WTC11 (cell line): Measurements from ENCODE around the gene INPP5K. TPM values are rescaled to one million over a fixed set of nuclear protein-coding genes. Genes with fewer than 3 reads are reported as not detected.
A peak's percentile ranks its signal among the peaks of the same experiment; 100 is the strongest.

ENCODE experiments used
- ATAC-seq: fragments of 200-7000 bp; cut with Tn5 transposase; 2 replicates; pipeline ENCODE4 v1.10.0; 2021; ENCODE audit warnings: mild to moderate bottlenecking, moderate library complexity
- CTCF ChIA-PET: fragments of 300-600 bp; sonication (Branson Sonifier 250); formaldehyde crosslinking; loops from one replicate; lab custom pipeline; 2021; ENCODE audit warnings: antibody characterized with exemption; lab: Charles Lee
- POLR2A ChIA-PET: fragments of 350-600 bp; sonication (Branson Sonifier 250); formaldehyde crosslinking; loops from one replicate; lab custom pipeline; 2021; ENCODE audit warnings: antibody characterized with exemption; lab: Charles Lee
- DNase-seq: peaks from one replicate; pipeline ENCODE4 v3.0.0; 2021; ENCODE audit warnings: low spot score
- H3K27ac Mint-ChIP-seq: 2 replicates; pipeline ENCODE4 v1.8.0; 2021; ENCODE audit warnings: mixed read lengths
- H3K27me3 Mint-ChIP-seq: 2 replicates; pipeline ENCODE4 v1.8.0; 2021; ENCODE audit warnings: low read depth, mild to moderate bottlenecking, moderate library complexity, mixed read lengths
- H3K36me3 Mint-ChIP-seq: 2 replicates; pipeline ENCODE4 v1.8.0; 2021; ENCODE audit warnings: mixed read lengths
- H3K4me1 Mint-ChIP-seq: 2 replicates; pipeline ENCODE4 v1.8.0; 2022; ENCODE audit warnings: mixed read lengths
- H3K4me3 Mint-ChIP-seq: 2 replicates; pipeline ENCODE4 v1.8.0; 2021; ENCODE audit warnings: mild to moderate bottlenecking, moderate library complexity, mixed read lengths
- H3K9me3 Mint-ChIP-seq: 2 replicates; pipeline ENCODE4 v1.8.0; 2021; ENCODE audit warnings: mixed read lengths
- AR ChIP-seq: fragments of 250-450 bp; sonication (Bioruptor Pico); IDR thresholded peaks from 2 replicates; pipeline ENCODE4 v1.9.0; 2021; ENCODE audit warnings: mild to moderate bottlenecking
- ATF6 ChIP-seq: sonication (generic); formaldehyde crosslinking; IDR thresholded peaks from 2 replicates; pipeline ENCODE4 v1.8.1; 2023; ENCODE audit warnings: mild to moderate bottlenecking, missing genetic modification reagents
- CREB1 ChIP-seq: sonication (generic); formaldehyde crosslinking; IDR thresholded peaks from 2 replicates; pipeline ENCODE4 v1.8.0; 2023; ENCODE audit warnings: mild to moderate bottlenecking, missing genetic modification reagents
- E2F4 ChIP-seq: sonication (generic); formaldehyde crosslinking; IDR thresholded peaks from 2 replicates; pipeline ENCODE4 v1.8.1; 2022; ENCODE audit warnings: low read depth, mild to moderate bottlenecking, moderate library complexity, missing genetic modification reagents, borderline replicate concordance
- ELF4 ChIP-seq: sonication (generic); formaldehyde crosslinking; IDR thresholded peaks from 2 replicates; pipeline ENCODE4 v1.8.1; 2022; ENCODE audit warnings: low read depth, mild to moderate bottlenecking, moderate library complexity, missing genetic modification reagents
- FOXP1 ChIP-seq: sonication (generic); formaldehyde crosslinking; IDR thresholded peaks from 2 replicates; pipeline ENCODE4 v1.8.0; 2022; ENCODE audit warnings: missing genetic modification reagents, mild to moderate bottlenecking, moderate library complexity, borderline replicate concordance
- GABPB1 ChIP-seq: sonication (generic); formaldehyde crosslinking; IDR thresholded peaks from 2 replicates; pipeline ENCODE4 v1.8.1; 2023; ENCODE audit warnings: mild to moderate bottlenecking, missing genetic modification reagents
- HMGA2 ChIP-seq: fragments of 250-450 bp; sonication (Bioruptor Pico); IDR thresholded peaks from 2 replicates; pipeline ENCODE4 v1.4.0; 2021; ENCODE audit warnings: mild to moderate bottlenecking, moderate library complexity
- NR1H2 ChIP-seq: sonication (generic); formaldehyde crosslinking; IDR thresholded peaks from 2 replicates; pipeline ENCODE4 v1.9.0; 2021; ENCODE audit warnings: mild to moderate bottlenecking, moderate library complexity, missing genetic modification reagents
- NR2C2 ChIP-seq: sonication (generic); formaldehyde crosslinking; IDR thresholded peaks from 2 replicates; pipeline ENCODE4 v1.8.0; 2022; ENCODE audit warnings: mild to moderate bottlenecking, missing genetic modification reagents
- SP1 ChIP-seq: sonication (generic); formaldehyde crosslinking; conservative IDR thresholded peaks from 2 replicates; pipeline ENCODE4 v1.8.1; 2022; ENCODE audit warnings: missing genetic modification reagents
- STAT6 ChIP-seq: sonication (generic); formaldehyde crosslinking; conservative IDR thresholded peaks from 2 replicates; pipeline ENCODE4 v1.8.1; 2023; ENCODE audit warnings: mild to moderate bottlenecking, low read depth, missing genetic modification reagents, moderate library complexity
- ZMAT4 ChIP-seq: fragments of 250-450 bp; sonication (Bioruptor Pico); IDR thresholded peaks from 2 replicates; pipeline ENCODE4 v1.9.0; 2021; ENCODE audit warnings: mild to moderate bottlenecking
- ZNF138 ChIP-seq: sonication (generic); formaldehyde crosslinking; conservative IDR thresholded peaks from 2 replicates; pipeline ENCODE4 v1.8.1; 2022; ENCODE audit warnings: mild to moderate bottlenecking, moderate library complexity, missing genetic modification reagents
- ZNF396 ChIP-seq: fragments of 250-450 bp; sonication (Bioruptor Pico); IDR thresholded peaks from 2 replicates; pipeline ENCODE4 v1.8.0; 2021; ENCODE audit warnings: mild to moderate bottlenecking, moderate library complexity, borderline replicate concordance
- ZNF425 ChIP-seq: fragments of 250-450 bp; sonication (Bioruptor Pico); conservative IDR thresholded peaks from 2 replicates; pipeline ENCODE4 v1.9.0; 2021; ENCODE audit warnings: mild to moderate bottlenecking
- total RNA-seq: library from RNA; stranded (reverse); gene quantifications from 3 replicates; pipeline ENCODE4 v1.2.3, GENCODE V29; 2021

The INPP5K gene
- total RNA-seq, 1 experiment from 2014 or later, result 26.8 TPM

- TF ChIP-seq NR2C2 (CRISPR knock-in tag) (no peak), ATF6 (CRISPR knock-in tag) (no peak), GABPB1 (CRISPR knock-in tag) (no peak), AR (no peak), CREB1 (CRISPR knock-in tag) (no peak), ZNF396 (CRISPR knock-in tag) (no peak), ELF4 (CRISPR knock-in tag) (no peak), ZNF425 (CRISPR knock-in tag) (no peak), FOXP1 (CRISPR knock-in tag) (no peak), ZNF138 (CRISPR knock-in tag) (no peak), STAT6 (CRISPR knock-in tag) (no peak), SP1 (CRISPR knock-in tag) (no peak), NR1H2 (CRISPR knock-in tag) (no peak), HMGA2 (CRISPR knock-in tag) (no peak), ZMAT4 (no peak), E2F4 (no peak)
- Mint-ChIP-seq H3K36me3 (peaks cover 30% of the 10 kb centered on the region), H3K27me3 (no peaks in the 10 kb centered on the region), H3K4me3 (no peak overlapping the region), H3K27ac (no peak overlapping the region), H3K9me3 (no peaks in the 10 kb centered on the region), H3K4me1 (peaks cover 9% of the 10 kb centered on the region)
- ATAC-seq (peak; percentile 68), DNase-seq (no peak)
- POLR2A ChIA-PET, result no interaction called here
- CTCF ChIA-PET, result no interaction called here
Observed at GRCh38 chr17:1469231-1469852, 47.1 kb downstream of the INPP5K start.
